CD14-positive monocyte (primary cell): ENCODE data around the gene CDH13. TPM values are rescaled to one million over a fixed set of nuclear protein-coding genes. Genes with fewer than 3 reads are reported as not detected.

Source experiments
- DNase-seq, 3 donors: peaks; one replicate each; pipeline ENCODE4 v3.0.0-alpha.2; 2011 to 2022
- H2AFZ ChIP-seq: 2 replicates; pipeline ENCODE4 v1.6.0; 2012; ENCODE audit warnings: mild to moderate bottlenecking, low read depth, low read length, inconsistent platforms; ENCODE audit not compliant: insufficient read depth, poor library complexity, severe bottlenecking
- H3K27ac ChIP-seq, 2 donors: 1 replicate in 1 of 2; 2 replicates in 1 of 2; pipeline ENCODE4 v1.5.1; 2012 to 2013; ENCODE audit warnings: low read length in 2 of 2, control low read depth in 1 of 2, inconsistent platforms in 1 of 2, low read depth in 1 of 2, mild to moderate bottlenecking in 1 of 2
- H3K27me3 ChIP-seq, 2 donors: one replicate each; pipeline versions ENCODE4 v1.6.0 to v1.6.1; 2011 to 2013; ENCODE audit warnings: low read length in 2 of 2; ENCODE audit not compliant: control insufficient read depth in 2 of 2, insufficient read depth in 2 of 2
- H3K36me3 ChIP-seq, 2 donors: replicated peaks in 1 of 2; 1 replicate in 1 of 2; 2 replicates in 1 of 2; pipeline versions ENCODE4 v1.5.1 to v1.6.1; 2012 to 2013; ENCODE audit warnings: low read length in 2 of 2, control low read depth in 1 of 2, inconsistent platforms in 1 of 2, mild to moderate bottlenecking in 1 of 2; ENCODE audit not compliant: insufficient read depth in 2 of 2, control insufficient read depth in 1 of 2
- H3K4me1 ChIP-seq, 2 donors: 1 replicate in 1 of 2; 2 replicates in 1 of 2; pipeline versions ENCODE4 v1.5.1 to v1.6.1; 2012 to 2013; ENCODE audit warnings: low read length in 2 of 2, control low read depth in 1 of 2, inconsistent platforms in 1 of 2, mild to moderate bottlenecking in 1 of 2, moderate library complexity in 1 of 2; ENCODE audit not compliant: insufficient read depth in 2 of 2, control insufficient read depth in 1 of 2
- H3K4me2 ChIP-seq: replicated peaks from 2 replicates; pipeline ENCODE3; 2012; ENCODE audit warnings: low read length, moderate library complexity, mild to moderate bottlenecking; ENCODE audit not compliant: poor library complexity, severe bottlenecking; ENCODE audit errors: extremely low read depth
- H3K4me3 ChIP-seq, 3 experiments: fragments of 200-600 bp in 1 of 3; sonication (generic) in 1 of 3; replicated peaks in 1 of 3; 1 replicate in 2 of 3; 2 replicates in 1 of 3; pipeline ENCODE4 v1.5.1; 2011 to 2013; ENCODE audit warnings: low read length in 3 of 3, mild to moderate bottlenecking in 3 of 3, control low read depth in 2 of 3, low read depth in 2 of 3, inconsistent platforms in 1 of 3, moderate library complexity in 1 of 3
- H3K79me2 ChIP-seq: 2 replicates; pipeline ENCODE4 v1.6.0; 2012; ENCODE audit warnings: mild to moderate bottlenecking, control low read depth, inconsistent platforms, low read length, moderate library complexity; ENCODE audit not compliant: insufficient read depth
- H3K9ac ChIP-seq: 2 replicates; pipeline ENCODE4 v1.6.0; 2017; ENCODE audit warnings: low read length, mild to moderate bottlenecking; ENCODE audit not compliant: insufficient read depth, poor library complexity, severe bottlenecking
- H3K9me3 ChIP-seq, 2 donors: replicated peaks in 1 of 2; 1 replicate in 1 of 2; 2 replicates in 1 of 2; pipeline versions ENCODE4 v1.5.1 to v1.6.1; 2012 to 2013; ENCODE audit warnings: low read length in 2 of 2, control low read depth in 1 of 2; ENCODE audit not compliant: control insufficient read depth in 1 of 2, insufficient read depth in 1 of 2
- H4K20me1 ChIP-seq: 2 replicates; pipeline ENCODE4 v1.6.0; 2012; ENCODE audit warnings: mild to moderate bottlenecking, low read length, control low read depth, moderate library complexity; ENCODE audit not compliant: insufficient read depth
- H3K27ac Mint-ChIP-seq, 7 donors: one replicate each; pipeline ENCODE4 v1.8.0; 2020; ENCODE audit warnings: mild to moderate bottlenecking in 7 of 7, mixed read lengths in 7 of 7, moderate library complexity in 6 of 7, inconsistent platforms in 2 of 7
- H3K27me3 Mint-ChIP-seq, 3 donors: one replicate each; pipeline ENCODE4 v1.8.0; 2021 to 2022; ENCODE audit warnings: low read depth in 3 of 3, mild to moderate bottlenecking in 3 of 3, mixed read lengths in 3 of 3, moderate library complexity in 3 of 3, inconsistent platforms in 1 of 3
- H3K36me3 Mint-ChIP-seq, 2 donors: one replicate each; pipeline ENCODE4 v1.8.0; 2020; ENCODE audit warnings: mixed read lengths in 2 of 2, inconsistent platforms in 1 of 2, mild to moderate bottlenecking in 1 of 2
- H3K4me1 Mint-ChIP-seq: one replicate; pipeline ENCODE4 v1.8.0; 2020; ENCODE audit warnings: mild to moderate bottlenecking, mixed read lengths
- H3K4me3 Mint-ChIP-seq, 2 donors: one replicate each; pipeline ENCODE4 v1.8.0; 2020; ENCODE audit warnings: mild to moderate bottlenecking in 2 of 2, mixed read lengths in 2 of 2, moderate library complexity in 1 of 2
- H3K9me3 Mint-ChIP-seq, 7 donors: one replicate each; pipeline ENCODE4 v1.8.0; 2020 to 2022; ENCODE audit warnings: mixed read lengths in 7 of 7, mild to moderate bottlenecking in 6 of 7, moderate library complexity in 6 of 7, inconsistent platforms in 2 of 7
- WGBS: methylation state at CpG from one replicate; pipeline ENCODE4 v1.1.5; 2013; ENCODE audit warnings: missing lambda C conversion rate; ENCODE audit not compliant: insufficient coverage; 5-methylcytosine and 5-hydroxymethylcytosine counted together
- intact Hi-C, 2 donors: fragments of 100-400 bp; cut with micrococcal nuclease; formaldehyde crosslinking; loops; one replicate each; pipeline versions ENCODE4 v1.15.0 to v1.15.1; 2023
- polyA plus RNA-seq, 3 donors: library from polyadenylated mRNA; depleted of rRNA in 1 of 3; unstranded in 2 of 3; stranded (reverse) in 1 of 3; fragments of 300-500 nt in 2 of 3; fragments of >200 nt in 1 of 3; fragmentation: Illumina TruSeq in 2 of 3; gene quantifications; 1 replicate in 2 of 3; 2 replicates in 1 of 3; pipeline ENCODE4 v1.2.3, GENCODE V29; 2012 to 2021
- TF ChIP-seq, protein P1 (sequence below): fragments of 200-600 bp; IDR thresholded peaks from one replicate; pipeline ENCODE4 v1.8.0; 2022; ENCODE audit warnings: antibody characterized with exemption, mild to moderate bottlenecking

Gene CDH13
- polyA plus RNA-seq, 3 donors, result 0.13 to 0.19 TPM; not detected in 1

- Mint-ChIP-seq H3K4me3 (no peak overlapping the region), H3K36me3 (no peaks in the 10 kb centered on the region), H3K27me3 (peaks cover 0 to 3% (median 1%) of the 10 kb centered on the region in 3 donors), H3K9me3 (peaks cover 0 to 3% (median 0%) of the 10 kb centered on the region in 7 donors), H3K4me1 (no peaks in the 10 kb centered on the region), H3K27ac (no peak overlapping the region)
- H3K4me2 ChIP-seq, result no peak overlapping the region
- no peak overlapping the region for H2AFZ ChIP-seq
- intact Hi-C loops, result no loop called here
- no peaks in the 10 kb centered on the region for H4K20me1 ChIP-seq
- no peak overlapping the region for H3K27ac ChIP-seq
- H3K9ac ChIP-seq, result no peak overlapping the region
- H3K4me3 ChIP-seq, result no peak overlapping the region
- DNase-seq, result no peak
- no peaks in the 10 kb centered on the region for H3K4me1 ChIP-seq
- no peaks in the 10 kb centered on the region for H3K9me3 ChIP-seq
- no peaks in the 10 kb centered on the region for H3K27me3 ChIP-seq
- H3K36me3 ChIP-seq, result no peaks in the 10 kb centered on the region
- H3K79me2 ChIP-seq, result no peaks in the 10 kb centered on the region
- TF ChIP-seq, protein P1, sequence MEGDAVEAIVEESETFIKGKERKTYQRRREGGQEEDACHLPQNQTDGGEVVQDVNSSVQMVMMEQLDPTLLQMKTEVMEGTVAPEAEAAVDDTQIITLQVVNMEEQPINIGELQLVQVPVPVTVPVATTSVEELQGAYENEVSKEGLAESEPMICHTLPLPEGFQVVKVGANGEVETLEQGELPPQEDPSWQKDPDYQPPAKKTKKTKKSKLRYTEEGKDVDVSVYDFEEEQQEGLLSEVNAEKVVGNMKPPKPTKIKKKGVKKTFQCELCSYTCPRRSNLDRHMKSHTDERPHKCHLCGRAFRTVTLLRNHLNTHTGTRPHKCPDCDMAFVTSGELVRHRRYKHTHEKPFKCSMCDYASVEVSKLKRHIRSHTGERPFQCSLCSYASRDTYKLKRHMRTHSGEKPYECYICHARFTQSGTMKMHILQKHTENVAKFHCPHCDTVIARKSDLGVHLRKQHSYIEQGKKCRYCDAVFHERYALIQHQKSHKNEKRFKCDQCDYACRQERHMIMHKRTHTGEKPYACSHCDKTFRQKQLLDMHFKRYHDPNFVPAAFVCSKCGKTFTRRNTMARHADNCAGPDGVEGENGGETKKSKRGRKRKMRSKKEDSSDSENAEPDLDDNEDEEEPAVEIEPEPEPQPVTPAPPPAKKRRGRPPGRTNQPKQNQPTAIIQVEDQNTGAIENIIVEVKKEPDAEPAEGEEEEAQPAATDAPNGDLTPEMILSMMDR, result no peak
Measured at GRCh38 chr16:83269048-83269447, 642.3 kb downstream of the CDH13 start.

DNA sequence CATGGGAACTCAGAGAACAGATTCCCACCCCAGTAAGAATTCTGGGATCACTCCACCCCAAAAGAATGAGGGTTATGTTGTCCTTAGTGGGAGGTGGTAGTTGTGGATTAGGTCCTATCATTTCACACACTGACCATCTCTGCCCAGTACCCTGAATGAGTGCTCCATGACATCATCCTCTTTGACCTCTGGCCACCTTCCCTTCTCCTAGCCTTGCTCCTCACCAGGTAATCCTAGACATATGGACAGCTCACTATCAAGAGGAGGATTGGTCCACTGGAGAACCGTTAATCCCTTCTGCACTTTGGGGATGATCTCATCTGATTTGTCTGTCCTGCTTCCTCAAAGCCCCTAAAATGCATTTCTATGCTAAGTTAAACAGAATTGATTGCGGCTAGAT lies 642.8 kb downstream of the CDH13 start:
- intact Hi-C loops, result no loop called here
- Mint-ChIP-seq H3K9me3 (peaks cover 0 to 3% (median 0%) of the 10 kb centered on the region in 7 donors), H3K27ac (no peak overlapping the region), H3K36me3 (no peaks in the 10 kb centered on the region), H3K27me3 (peaks cover 0 to 3% (median 1%) of the 10 kb centered on the region in 3 donors), H3K4me1 (no peaks in the 10 kb centered on the region), H3K4me3 (no peak overlapping the region)
- H4K20me1 ChIP-seq, result no peaks in the 10 kb centered on the region
- H3K36me3 ChIP-seq, result no peaks in the 10 kb centered on the region
- DNase-seq, result no peak
- TF ChIP-seq, protein P1, result no peak
- WGBS, result no CpG with 5 or more reads among the region's 2 CpGs
- H3K79me2 ChIP-seq, result no peaks in the 10 kb centered on the region
- H3K9ac ChIP-seq, result no peak overlapping the region
- no peak overlapping the region for H3K4me3 ChIP-seq
- H3K9me3 ChIP-seq, result no peaks in the 10 kb centered on the region
- H2AFZ ChIP-seq, result no peak overlapping the region
- no peak overlapping the region for H3K27ac ChIP-seq
- no peaks in the 10 kb centered on the region for H3K4me1 ChIP-seq
- no peaks in the 10 kb centered on the region for H3K27me3 ChIP-seq
- no peak overlapping the region for H3K4me2 ChIP-seq
